Epithelial cell of proximal tubule (primary cell): ENCODE data around the gene SLC44A2. TPM values are rescaled to one million over a fixed set of nuclear protein-coding genes. Genes with fewer than 3 reads are reported as not detected.

Experiments used
- DNase-seq: peaks from one replicate; pipeline ENCODE4 v3.0.0-alpha.2; 2011; ENCODE audit warnings: low read depth
- H3K4me3 ChIP-seq: 2 replicates; pipeline ENCODE4 v1.5.1; 2011; ENCODE audit warnings: low read depth, mild to moderate bottlenecking, low read length
- total RNA-seq: library from RNA; depleted of rRNA; stranded (reverse); fragments of >200 nt; gene quantifications from 2 replicates; pipeline ENCODE4 v1.2.3, GENCODE V29; 2015
- TF ChIP-seq, protein P1 (sequence below): conservative IDR thresholded peaks from 2 replicates; pipeline ENCODE4 v1.5.1; 2012; ENCODE audit warnings: low read depth, mild to moderate bottlenecking, low read length

SLC44A2 gene
- total RNA-seq, 1 donor from 2014 or later = 48.5 TPM

DNA sequence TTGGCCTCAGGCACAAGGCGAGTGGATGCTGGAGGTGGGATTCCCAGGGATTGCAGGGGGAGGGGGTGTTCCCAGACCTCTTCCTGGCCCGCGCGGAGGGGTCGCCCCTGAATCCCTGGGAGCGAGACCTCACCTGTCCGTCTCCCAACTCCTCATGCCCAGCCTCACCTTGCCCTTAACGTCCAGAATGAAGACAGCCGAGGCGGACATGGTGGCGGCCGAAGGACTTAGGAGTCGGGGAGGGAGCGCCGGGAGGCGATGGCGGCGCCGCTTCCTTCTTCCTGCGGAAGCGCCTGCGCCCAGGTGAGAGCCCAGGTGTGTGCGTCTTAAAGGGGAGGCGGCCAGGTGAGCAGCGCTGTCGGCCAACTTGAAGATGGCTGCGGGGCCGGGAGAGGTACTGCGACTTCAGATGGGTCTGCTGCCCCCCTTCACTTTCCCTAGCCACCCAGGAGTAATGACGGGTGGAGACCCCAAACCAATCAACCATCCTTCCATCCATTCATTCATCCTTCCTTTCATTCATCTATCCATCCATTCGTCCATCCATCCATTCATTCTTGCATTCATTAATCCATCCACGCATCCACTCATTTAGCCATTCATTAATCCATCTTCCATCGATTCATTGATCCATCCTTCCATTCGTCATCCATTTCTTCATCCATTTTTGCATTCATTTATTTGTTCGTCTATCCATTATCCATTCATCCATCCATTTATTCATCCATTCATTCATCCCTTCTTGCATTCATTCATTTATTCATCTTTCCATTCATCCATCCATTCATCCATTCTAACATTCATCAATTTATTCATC lies 38.1 kb upstream of the SLC44A2 start, which contains the start of gene AP1M2:
TSS of gene AP1M2 (minus strand) at position 291 of the 817 bp plus-strand sequence. CDS start at position 210, 81 bp downstream.
- H3K4me3 ChIP-seq = no peak within 1 kb of the TSS
- TF ChIP-seq, protein P1, sequence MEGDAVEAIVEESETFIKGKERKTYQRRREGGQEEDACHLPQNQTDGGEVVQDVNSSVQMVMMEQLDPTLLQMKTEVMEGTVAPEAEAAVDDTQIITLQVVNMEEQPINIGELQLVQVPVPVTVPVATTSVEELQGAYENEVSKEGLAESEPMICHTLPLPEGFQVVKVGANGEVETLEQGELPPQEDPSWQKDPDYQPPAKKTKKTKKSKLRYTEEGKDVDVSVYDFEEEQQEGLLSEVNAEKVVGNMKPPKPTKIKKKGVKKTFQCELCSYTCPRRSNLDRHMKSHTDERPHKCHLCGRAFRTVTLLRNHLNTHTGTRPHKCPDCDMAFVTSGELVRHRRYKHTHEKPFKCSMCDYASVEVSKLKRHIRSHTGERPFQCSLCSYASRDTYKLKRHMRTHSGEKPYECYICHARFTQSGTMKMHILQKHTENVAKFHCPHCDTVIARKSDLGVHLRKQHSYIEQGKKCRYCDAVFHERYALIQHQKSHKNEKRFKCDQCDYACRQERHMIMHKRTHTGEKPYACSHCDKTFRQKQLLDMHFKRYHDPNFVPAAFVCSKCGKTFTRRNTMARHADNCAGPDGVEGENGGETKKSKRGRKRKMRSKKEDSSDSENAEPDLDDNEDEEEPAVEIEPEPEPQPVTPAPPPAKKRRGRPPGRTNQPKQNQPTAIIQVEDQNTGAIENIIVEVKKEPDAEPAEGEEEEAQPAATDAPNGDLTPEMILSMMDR = no peak
- DNase-seq = no peak

DNA sequence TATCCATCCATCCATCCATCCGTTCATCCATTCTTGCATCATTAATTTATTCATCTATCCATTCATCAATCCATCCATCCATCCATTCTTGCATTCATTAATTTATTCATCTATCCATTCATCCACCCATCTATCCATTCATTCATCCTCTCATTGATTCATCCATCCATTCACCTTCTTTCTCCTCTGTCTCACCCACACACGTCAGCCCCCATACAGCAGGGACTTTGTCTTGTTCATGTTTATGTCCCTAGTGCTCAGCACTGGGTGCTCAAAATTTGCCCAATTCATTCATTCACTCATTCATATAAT lies 37.6 kb upstream of the SLC44A2 start:
- TF ChIP-seq, protein P1 = no peak
- DNase-seq = no peak
- no peak overlapping the region for H3K4me3 ChIP-seq

DNA sequence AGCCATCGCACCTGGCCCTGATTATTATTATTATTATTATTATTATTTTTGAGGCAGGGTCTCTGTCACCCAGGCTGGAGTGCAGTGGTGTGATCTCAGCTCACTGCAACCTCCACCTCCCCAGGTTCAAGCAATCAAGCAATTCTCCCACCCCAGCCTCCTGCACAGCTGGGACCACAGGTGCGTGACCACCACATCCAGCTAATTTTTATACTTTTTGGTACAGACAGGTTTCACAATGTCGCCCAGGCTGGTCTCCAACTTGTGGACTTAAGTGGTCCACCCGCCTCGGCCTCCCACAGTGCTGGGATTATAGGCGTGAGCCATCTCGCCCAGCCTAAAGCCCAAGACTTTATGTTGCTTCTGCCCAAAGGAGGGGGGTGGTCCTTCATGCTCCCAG lies 32.2 kb upstream of the SLC44A2 start:
- H3K4me3 ChIP-seq = no peak overlapping the region
- TF ChIP-seq, protein P1 = no peak
- DNase-seq = no peak

GRCh38 chr19:10593820-10594637 lies 31.3 kb upstream of the SLC44A2 start:
- no peak for DNase-seq
- TF ChIP-seq, protein P1 = no peak

GRCh38 chr19:10600149-10600548 lies 25.2 kb upstream of the SLC44A2 start:
- H3K4me3 ChIP-seq = no peak overlapping the region
- TF ChIP-seq, protein P1 = no peak
- DNase-seq = no peak

More at GRCh38 chr19:10593820-10594637, 31.3 kb upstream of the SLC44A2 start:
- H3K4me3 ChIP-seq = no peak overlapping the region

DNA sequence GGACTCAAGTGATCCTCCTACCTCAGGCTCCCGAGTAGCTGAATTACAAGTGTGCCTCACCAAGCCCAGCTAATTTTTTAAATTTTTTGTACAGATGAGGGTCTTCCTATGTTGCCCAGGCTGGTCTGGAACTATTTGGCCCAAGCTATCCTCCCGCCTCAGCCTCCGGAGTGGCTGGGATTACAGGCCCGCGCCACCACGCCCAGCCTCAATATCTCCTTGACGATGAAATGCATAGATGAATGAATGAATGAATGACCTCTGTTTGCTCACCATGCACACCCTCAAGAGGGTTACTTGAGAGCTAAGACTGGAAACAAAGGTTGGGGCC lies 23.4 kb upstream of the SLC44A2 start:
- TF ChIP-seq, protein P1 = no peak
- DNase-seq = no peak
- no peak overlapping the region for H3K4me3 ChIP-seq
